Measurements from ENCODE around the gene PLXNB1. TPM values are rescaled to one million over a fixed set of nuclear protein-coding genes. Genes with fewer than 3 reads are reported as not detected.

The PLXNB1 gene
- total RNA-seq, 1 experiment from 2014 or later: 35.6 TPM

GRCh38 chr3:48370333-48370713 is 59.6 kb downstream of the PLXNB1 start:
- BruUV-seq (replicated peaks): no TSS peak
- intact Hi-C loops (cut with micrococcal nuclease): no loop called here

More at GRCh38 chr3:48370333-48370713, 59.6 kb downstream of the PLXNB1 start:
- H3K36me3 ChIP-seq (ENCODE audit: control insufficient read depth in 1 of 2, insufficient read depth in 2 of 2, low read length in 2 of 2): no peaks in the 10 kb centered on the region
- H3K27ac ChIP-seq (ENCODE audit: low read depth, low read length): no peak overlapping the region
- H3K9me3 ChIP-seq (ENCODE audit: control insufficient read depth in 1 of 2, insufficient read depth in 1 of 2, low read depth in 1 of 2, low read length in 2 of 2): no peaks in the 10 kb centered on the region
- H2AFZ ChIP-seq (ENCODE audit: low read depth, low read length, poor library complexity, severe bottlenecking): no peak overlapping the region
- no peak for TF ChIP-seq EZH2phosphoT487 (IDR thresholded peaks at IDR 0.05; ENCODE audit: borderline replicate concordance)
- no peak for TF ChIP-seq YY1 (IDR thresholded peaks at IDR 0.05; ENCODE audit: extremely low read depth, insufficient replicate concordance, low read depth, low read length)
- no peak for TF ChIP-seq RAD21 (IDR thresholded peaks at IDR 0.05; ENCODE audit: low read depth)
- no peak for TF ChIP-seq CTCF (IDR thresholded peaks at IDR 0.05 in 2 of 3, conservative IDR thresholded peaks at IDR 0.05 in 1 of 3; ENCODE audit: borderline replicate concordance in 1 of 3, insufficient read depth in 1 of 3, low read depth in 2 of 3, low read length in 2 of 3)
- no peak for TF ChIP-seq POLR2AphosphoS5 (IDR thresholded peaks at IDR 0.05; ENCODE audit: low read depth, low read length)
- TF ChIP-seq SIN3A (IDR thresholded peaks at IDR 0.05; ENCODE audit: low read depth): no peak
- TF ChIP-seq ZFX (IDR thresholded peaks at IDR 0.05): no peak
- no peak for TF ChIP-seq TCF7L2 (IDR thresholded peaks at IDR 0.05; ENCODE audit: borderline replicate concordance, extremely low read depth, insufficient read depth, insufficient read length)
- no peak for TF ChIP-seq CEBPB (IDR thresholded peaks at IDR 0.05; ENCODE audit: low read depth)
- no peak for TF ChIP-seq ZNF274 (IDR thresholded peaks at IDR 0.05; ENCODE audit: low read depth, low read length)
- TF ChIP-seq ZBTB33 (IDR thresholded peaks at IDR 0.05; ENCODE audit: extremely low read depth, insufficient replicate concordance, low read length): no peak
- TF ChIP-seq ELF1 (IDR thresholded peaks at IDR 0.05; ENCODE audit: borderline replicate concordance, low read depth): no peak
- no peak for TF ChIP-seq EGR1 (IDR thresholded peaks at IDR 0.05; ENCODE audit: low read depth)
- TF ChIP-seq, protein P1, sequence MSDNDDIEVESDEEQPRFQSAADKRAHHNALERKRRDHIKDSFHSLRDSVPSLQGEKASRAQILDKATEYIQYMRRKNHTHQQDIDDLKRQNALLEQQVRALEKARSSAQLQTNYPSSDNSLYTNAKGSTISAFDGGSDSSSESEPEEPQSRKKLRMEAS (IDR thresholded peaks at IDR 0.05): no peak
- TF ChIP-seq POLR2A (IDR thresholded peaks at IDR 0.05; ENCODE audit: borderline replicate concordance, extremely low read depth, insufficient read depth, insufficient read length): no peak
- TF ChIP-seq EZH2 (IDR thresholded peaks at IDR 0.05): no peak
- TF ChIP-seq SRF (IDR thresholded peaks at IDR 0.05; ENCODE audit: low read depth): no peak
- no peak for TF ChIP-seq ATF3 (IDR thresholded peaks at IDR 0.05)
- TF ChIP-seq SP1 (IDR thresholded peaks at IDR 0.05; ENCODE audit: low read depth): no peak
- no peaks in the 10 kb centered on the region for H3K27me3 ChIP-seq (ENCODE audit: insufficient read depth, low read length)
- H3K4me1 ChIP-seq (ENCODE audit: control insufficient read depth in 1 of 2, insufficient read depth in 2 of 2, low read length in 2 of 2): peaks cover 2 to 7% of the 10 kb centered on the region in 2 experiments; a peak in 3 of 4 replicates
- no peaks in the 10 kb centered on the region for H3K79me2 ChIP-seq (ENCODE audit: insufficient read depth, low read length)
- ATAC-seq: no peak
- ChIA-PET RAD21 (ENCODE audit: low non-redundant PET in 1 of 2, low total read pairs in 2 of 2, uncharacterized antibody in 2 of 2, unreplicated experiment in 2 of 2) (no interaction called here), CTCF (no interaction called here), POLR2A (no interaction called here)
- no peak for DNase-seq (ENCODE audit: low read depth, low spot score)
- no peak overlapping the region for H3K4me2 ChIP-seq (ENCODE audit: low read length)
- H4K20me1 ChIP-seq (ENCODE audit: insufficient read depth): no peaks in the 10 kb centered on the region
- no peaks in the 10 kb centered on the region for H3K9me2 ChIP-seq (ENCODE audit: insufficient read depth)
- H3K4me3 ChIP-seq (replicated peaks in 1 of 2; ENCODE audit: low read depth in 1 of 2, low read length in 2 of 2): no peak overlapping the region
- H3K9ac ChIP-seq (ENCODE audit: low read length): no peak overlapping the region
